ENCODE data around the gene TBC1D10A.

- no peak for TF ChIP-seq CTCF (IDR thresholded peaks at IDR 0.05)
- no peak for TF ChIP-seq TP53 (CRISPR knock-in tag; IDR thresholded peaks at IDR 0.05)
These were observed 49.0 kb downstream of the TBC1D10A start for GRCh38 chr22:30277547-30278344.
